Liver (tissue), 9 donors: ENCODE results near the gene MMP14. TPM values are rescaled to one million over a fixed set of nuclear protein-coding genes. Genes with fewer than 3 reads are reported as not detected.

Experiments used
- DNase-seq: peaks from one replicate; pipeline ENCODE4 v3.0.0-alpha.2; 2017; ENCODE audit warnings: low spot score
- H3K27ac ChIP-seq, 2 donors: one replicate each; pipeline ENCODE4 v1.7.0; 2013; ENCODE audit warnings: inconsistent platforms in 2 of 2, low read length in 2 of 2, control low read depth in 1 of 2, low read depth in 1 of 2, mild to moderate bottlenecking in 1 of 2
- H3K27me3 ChIP-seq, 4 donors: one replicate each; pipeline versions ENCODE4 v1.6.1 to v1.7.0; 2013; ENCODE audit warnings: low read length in 3 of 4, inconsistent platforms in 1 of 4, mild to moderate bottlenecking in 1 of 4, moderate library complexity in 1 of 4; ENCODE audit not compliant: control insufficient read depth in 4 of 4, insufficient read depth in 4 of 4
- H3K36me3 ChIP-seq, 4 donors: one replicate each; pipeline versions ENCODE4 v1.6.1 to v1.7.0; 2013; ENCODE audit warnings: low read length in 3 of 4, mild to moderate bottlenecking in 3 of 4, low read depth in 1 of 4, moderate library complexity in 1 of 4; ENCODE audit not compliant: control insufficient read depth in 4 of 4, insufficient read depth in 3 of 4
- H3K4me1 ChIP-seq, 4 donors: one replicate each; pipeline versions ENCODE4 v1.6.1 to v1.7.0; 2013; ENCODE audit warnings: low read length in 3 of 4, mild to moderate bottlenecking in 3 of 4, moderate library complexity in 1 of 4; ENCODE audit not compliant: control insufficient read depth in 4 of 4, insufficient read depth in 4 of 4
- H3K4me3 ChIP-seq, 3 donors: one replicate each; pipeline versions ENCODE4 v1.6.1 to v1.7.0; 2013; ENCODE audit warnings: low read length in 3 of 3, control low read depth in 1 of 3, low read depth in 1 of 3, mild to moderate bottlenecking in 1 of 3
- H3K9ac ChIP-seq, 2 donors: one replicate each; pipeline ENCODE4 v1.7.0; 2013; ENCODE audit warnings: low read length in 2 of 2, mild to moderate bottlenecking in 2 of 2, moderate library complexity in 2 of 2, control low read depth in 1 of 2, low read depth in 1 of 2
- H3K9me3 ChIP-seq, 4 donors: one replicate each; pipeline versions ENCODE4 v1.6.1 to v1.7.0; 2013; ENCODE audit warnings: low read length in 3 of 4; ENCODE audit not compliant: control insufficient read depth in 4 of 4
- FOXA1 ChIP-seq: IDR thresholded peaks from 2 replicates; pipeline ENCODE4 v1.6.1; 2016; ENCODE audit warnings: antibody characterized with exemption
- FOXA2 ChIP-seq: IDR thresholded peaks from 2 replicates; pipeline ENCODE4 v1.6.1; 2016; ENCODE audit warnings: antibody characterized with exemption
- HNF4A ChIP-seq, 2 donors: conservative IDR thresholded peaks; 2 replicates each; pipeline ENCODE4 v1.6.1; 2016; ENCODE audit warnings: antibody characterized with exemption in 2 of 2, mild to moderate bottlenecking in 2 of 2
- HNF4G ChIP-seq: IDR thresholded peaks from 2 replicates; pipeline ENCODE4 v1.6.1; 2016; ENCODE audit warnings: antibody characterized with exemption
- JUND ChIP-seq, 2 donors: IDR thresholded peaks; 2 replicates each; pipeline ENCODE4 v1.6.1; 2016; ENCODE audit warnings: antibody characterized with exemption in 2 of 2
- MAX ChIP-seq: IDR thresholded peaks from 2 replicates; pipeline ENCODE4 v1.6.1; 2016; ENCODE audit warnings: antibody characterized with exemption
- NR2F2 ChIP-seq: IDR thresholded peaks from 2 replicates; pipeline ENCODE4 v1.6.1; 2016; ENCODE audit warnings: antibody characterized with exemption
- RAD21 ChIP-seq, 2 donors: IDR thresholded peaks; 2 replicates each; pipeline ENCODE4 v1.6.1; 2016; ENCODE audit warnings: antibody characterized with exemption in 2 of 2, mild to moderate bottlenecking in 2 of 2
- RXRA ChIP-seq, 2 donors: IDR thresholded peaks; 2 replicates each; pipeline ENCODE4 v1.6.1; 2017 to 2018; ENCODE audit warnings: antibody characterized with exemption in 2 of 2, mild to moderate bottlenecking in 1 of 2
- SP1 ChIP-seq: IDR thresholded peaks from 2 replicates; pipeline ENCODE4 v1.6.1; 2018; ENCODE audit warnings: antibody characterized with exemption, mild to moderate bottlenecking
- TAF1 ChIP-seq: conservative IDR thresholded peaks from 2 replicates; pipeline ENCODE4 v1.6.1; 2016; ENCODE audit warnings: antibody characterized with exemption, mild to moderate bottlenecking
- YY1 ChIP-seq: IDR thresholded peaks from 2 replicates; pipeline ENCODE4 v1.6.1; 2016; ENCODE audit warnings: antibody characterized with exemption, mild to moderate bottlenecking
- WGBS: extraction: QIAGEN DNeasy Blood & Tissue Kit; methylation state at CpG from one replicate; pipeline ENCODE4 v1.1.7; 2013; 5-methylcytosine and 5-hydroxymethylcytosine counted together
- polyA plus RNA-seq, 2 donors: library from polyadenylated mRNA; stranded (reverse) in 1 of 2; unstranded in 1 of 2; fragments of 200-250 nt in 1 of 2; fragments of >200 nt in 1 of 2; fragmentation: Nextera tagmentation in 1 of 2; extraction: Ambion mirVana in 1 of 2; gene quantifications; one replicate each; pipeline versions ENCODE4 v1.2.1 to v1.2.3, GENCODE V29; 2013 to 2015
- total RNA-seq, 2 donors: library from RNA; depleted of rRNA; stranded (reverse); fragments of >200 nt; gene quantifications; one replicate each; pipeline ENCODE4 v1.2.3, GENCODE V29; 2014
- TF ChIP-seq, protein P1 (sequence below): IDR thresholded peaks from 2 replicates; pipeline ENCODE4 v1.6.1; 2016; ENCODE audit warnings: antibody characterized with exemption
- TF ChIP-seq, protein P2 (sequence below): IDR thresholded peaks from 2 replicates; pipeline ENCODE4 v1.6.1; 2016; ENCODE audit warnings: antibody characterized with exemption, mild to moderate bottlenecking
- TF ChIP-seq, protein P3 (sequence below): IDR thresholded peaks from 2 replicates; pipeline ENCODE4 v1.6.1; 2016; ENCODE audit warnings: antibody characterized with exemption
- donor health status: healthy.
- donor health status: healthy.
- donor health status: healthy.
- donor health status: healthy.
- donor health status: healthy.

The MMP14 gene
- total and polyA plus RNA-seq, 4 donors, result 0.86 to 10.6 (median 8.0) TPM

- Histone ChIP-seq H3K4me3 (no peak overlapping the region), H3K27ac (no peak overlapping the region), H3K36me3 (peaks cover 2 to 12% (median 4%) of the 10 kb centered on the region in 4 donors), H3K27me3 (no peaks in the 10 kb centered on the region), H3K9me3 (no peaks in the 10 kb centered on the region), H3K9ac (no peak overlapping the region), H3K4me1 (peaks cover 0 to 9% (median 1%) of the 10 kb centered on the region in 4 donors)
- TF ChIP-seq HNF4A (conservative IDR thresholded peaks at IDR 0.05), result no peak
- TF ChIP-seq TAF1, result no peak
- TF ChIP-seq JUND (IDR thresholded peaks at IDR 0.05), result no peak
- TF ChIP-seq, protein P1, sequence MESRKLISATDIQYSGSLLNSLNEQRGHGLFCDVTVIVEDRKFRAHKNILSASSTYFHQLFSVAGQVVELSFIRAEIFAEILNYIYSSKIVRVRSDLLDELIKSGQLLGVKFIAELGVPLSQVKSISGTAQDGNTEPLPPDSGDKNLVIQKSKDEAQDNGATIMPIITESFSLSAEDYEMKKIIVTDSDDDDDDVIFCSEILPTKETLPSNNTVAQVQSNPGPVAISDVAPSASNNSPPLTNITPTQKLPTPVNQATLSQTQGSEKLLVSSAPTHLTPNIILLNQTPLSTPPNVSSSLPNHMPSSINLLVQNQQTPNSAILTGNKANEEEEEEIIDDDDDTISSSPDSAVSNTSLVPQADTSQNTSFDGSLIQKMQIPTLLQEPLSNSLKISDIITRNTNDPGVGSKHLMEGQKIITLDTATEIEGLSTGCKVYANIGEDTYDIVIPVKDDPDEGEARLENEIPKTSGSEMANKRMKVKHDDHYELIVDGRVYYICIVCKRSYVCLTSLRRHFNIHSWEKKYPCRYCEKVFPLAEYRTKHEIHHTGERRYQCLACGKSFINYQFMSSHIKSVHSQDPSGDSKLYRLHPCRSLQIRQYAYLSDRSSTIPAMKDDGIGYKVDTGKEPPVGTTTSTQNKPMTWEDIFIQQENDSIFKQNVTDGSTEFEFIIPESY, result no peak
- TF ChIP-seq HNF4G, result no peak
- TF ChIP-seq, protein P2, sequence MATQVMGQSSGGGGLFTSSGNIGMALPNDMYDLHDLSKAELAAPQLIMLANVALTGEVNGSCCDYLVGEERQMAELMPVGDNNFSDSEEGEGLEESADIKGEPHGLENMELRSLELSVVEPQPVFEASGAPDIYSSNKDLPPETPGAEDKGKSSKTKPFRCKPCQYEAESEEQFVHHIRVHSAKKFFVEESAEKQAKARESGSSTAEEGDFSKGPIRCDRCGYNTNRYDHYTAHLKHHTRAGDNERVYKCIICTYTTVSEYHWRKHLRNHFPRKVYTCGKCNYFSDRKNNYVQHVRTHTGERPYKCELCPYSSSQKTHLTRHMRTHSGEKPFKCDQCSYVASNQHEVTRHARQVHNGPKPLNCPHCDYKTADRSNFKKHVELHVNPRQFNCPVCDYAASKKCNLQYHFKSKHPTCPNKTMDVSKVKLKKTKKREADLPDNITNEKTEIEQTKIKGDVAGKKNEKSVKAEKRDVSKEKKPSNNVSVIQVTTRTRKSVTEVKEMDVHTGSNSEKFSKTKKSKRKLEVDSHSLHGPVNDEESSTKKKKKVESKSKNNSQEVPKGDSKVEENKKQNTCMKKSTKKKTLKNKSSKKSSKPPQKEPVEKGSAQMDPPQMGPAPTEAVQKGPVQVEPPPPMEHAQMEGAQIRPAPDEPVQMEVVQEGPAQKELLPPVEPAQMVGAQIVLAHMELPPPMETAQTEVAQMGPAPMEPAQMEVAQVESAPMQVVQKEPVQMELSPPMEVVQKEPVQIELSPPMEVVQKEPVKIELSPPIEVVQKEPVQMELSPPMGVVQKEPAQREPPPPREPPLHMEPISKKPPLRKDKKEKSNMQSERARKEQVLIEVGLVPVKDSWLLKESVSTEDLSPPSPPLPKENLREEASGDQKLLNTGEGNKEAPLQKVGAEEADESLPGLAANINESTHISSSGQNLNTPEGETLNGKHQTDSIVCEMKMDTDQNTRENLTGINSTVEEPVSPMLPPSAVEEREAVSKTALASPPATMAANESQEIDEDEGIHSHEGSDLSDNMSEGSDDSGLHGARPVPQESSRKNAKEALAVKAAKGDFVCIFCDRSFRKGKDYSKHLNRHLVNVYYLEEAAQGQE, result no peak
- no peak for TF ChIP-seq FOXA1
- no peak for TF ChIP-seq SP1
- TF ChIP-seq MAX, result no peak
- TF ChIP-seq RAD21 (IDR thresholded peaks at IDR 0.05), result no peak
- TF ChIP-seq, protein P3, sequence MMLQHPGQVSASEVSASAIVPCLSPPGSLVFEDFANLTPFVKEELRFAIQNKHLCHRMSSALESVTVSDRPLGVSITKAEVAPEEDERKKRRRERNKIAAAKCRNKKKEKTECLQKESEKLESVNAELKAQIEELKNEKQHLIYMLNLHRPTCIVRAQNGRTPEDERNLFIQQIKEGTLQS, result no peak
- DNase-seq, result no peak
- WGBS, result 96% methylated on average over 8 of the region's 8 CpGs
Measured at GRCh38 chr14:22841769-22842168, 5.4 kb downstream of the MMP14 start.

GRCh38 chr14:22842211-22843122 lies 6.1 kb downstream of the MMP14 start:
- Histone ChIP-seq H3K9me3 (no peaks in the 10 kb centered on the region), H3K27me3 (no peaks in the 10 kb centered on the region), H3K27ac (no peak overlapping the region), H3K4me1 (peaks cover 0 to 9% (median 0%) of the 10 kb centered on the region in 4 donors), H3K9ac (no peak overlapping the region), H3K36me3 (peaks cover 2 to 12% (median 4%) of the 10 kb centered on the region in 4 donors), H3K4me3 (no peak overlapping the region)
- no peak for DNase-seq
- TF ChIP-seq YY1 (no peak), FOXA2 (no peak), RXRA (IDR thresholded peaks at IDR 0.05) (no peak), JUND (IDR thresholded peaks at IDR 0.05) (no peak), TAF1 (no peak), NR2F2 (no peak), FOXA1 (no peak)
- TF ChIP-seq, protein P3, result no peak
- 94% methylated on average over 28 of the region's 28 CpGs for WGBS
